Measurements from ENCODE around the gene ZNF275.
"Not testable (repeated sequence)": the region's sequence is repeated elsewhere in the genome, so short reads cannot be mapped to it uniquely, and the experiment has no call there.

Gene ZNF275

DNA sequence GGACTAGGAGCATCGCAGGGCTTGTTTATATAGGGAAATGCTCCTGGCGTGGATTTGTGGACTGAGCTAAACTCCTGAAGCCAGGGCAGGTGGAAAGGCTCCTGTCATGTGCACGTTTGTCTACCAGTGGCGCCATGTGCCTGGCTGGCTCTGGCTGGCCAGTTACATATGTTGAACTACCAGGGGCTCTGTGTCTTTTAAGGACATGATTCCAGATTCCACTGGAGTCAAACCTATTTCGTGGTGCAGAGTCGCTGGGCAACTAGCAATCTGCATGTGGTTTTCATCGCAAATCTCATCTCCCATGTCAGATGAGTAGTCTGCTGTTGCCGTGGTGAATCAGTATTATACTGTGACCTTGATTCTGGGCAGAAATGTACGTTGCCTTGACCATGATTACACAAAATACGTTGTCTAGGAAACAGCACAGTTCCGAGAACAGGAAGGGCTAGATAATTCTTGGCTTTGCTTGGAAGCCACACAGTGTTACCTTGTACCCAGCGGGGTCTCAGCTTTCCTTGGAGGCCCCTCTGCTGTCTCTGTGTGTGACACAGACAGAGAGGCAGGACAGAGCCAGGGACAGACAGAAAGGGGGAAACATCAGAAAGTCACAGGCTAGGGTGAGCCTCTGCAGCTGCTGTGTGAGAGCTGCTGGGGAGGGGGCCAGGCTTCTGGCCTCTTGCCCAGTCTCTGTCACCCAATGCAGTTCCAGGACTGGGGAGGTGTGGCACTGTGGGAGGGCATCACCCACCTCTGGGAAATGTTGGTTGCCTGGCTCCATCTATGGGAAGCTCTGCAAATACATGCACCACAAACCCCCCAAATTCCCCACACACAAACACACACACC is 48.0 kb downstream of the ZNF275 start:
- no peaks in the 10 kb centered on the region for H3K9me3 ChIP-seq (replicated peaks; ENCODE audit: low read length)
- peak overlapping the region; percentile 69 for H3K4me2 ChIP-seq (ENCODE audit: low read length)
- no peaks in the 10 kb centered on the region for H3K36me3 ChIP-seq (ENCODE audit: insufficient read depth, low read length)
- peaks cover 3% of the 10 kb centered on the region for H3K4me1 ChIP-seq (ENCODE audit: control insufficient read depth, insufficient read depth, low read length)
- H3K27me3 ChIP-seq (ENCODE audit: control insufficient read depth, insufficient read depth, low read length), result no peaks in the 10 kb centered on the region
- H3K9ac ChIP-seq (ENCODE audit: low read depth, low read length), result peak overlapping the region; percentile 20
- no peak overlapping the region for H3K4me3 ChIP-seq (ENCODE audit: low read length)

DNA sequence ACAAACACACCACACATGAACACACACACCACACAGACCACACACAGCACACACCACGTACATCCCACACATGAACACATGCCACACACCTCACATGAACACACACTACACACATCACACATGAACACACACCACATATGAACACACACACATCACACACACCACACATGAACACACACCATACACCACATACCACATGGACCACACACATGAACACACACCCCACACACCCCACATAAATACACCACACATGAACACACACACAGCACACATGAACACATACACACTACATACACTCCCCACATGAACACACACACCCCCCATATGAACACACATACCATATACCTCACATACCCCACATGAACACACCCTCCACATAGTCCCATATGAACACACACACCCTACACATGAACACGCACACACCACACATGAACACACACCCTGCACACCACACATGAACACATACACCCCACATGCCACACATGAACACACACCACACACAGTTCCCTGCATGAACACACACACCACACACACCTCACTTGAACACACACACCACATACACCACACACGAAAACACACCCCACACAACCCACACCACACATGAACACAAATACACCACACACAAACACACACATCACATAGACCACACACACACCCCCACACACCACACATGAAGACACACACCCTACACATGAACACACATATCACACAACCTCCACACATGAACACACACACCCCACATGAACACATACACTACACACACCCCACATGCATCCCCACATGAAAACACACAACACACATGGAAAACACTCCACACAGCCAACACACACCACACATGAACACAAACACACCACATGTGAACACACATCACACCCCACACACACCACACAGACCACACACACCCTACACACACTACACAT is 48.9 kb downstream of the ZNF275 start:
- H3K27me3 ChIP-seq (ENCODE audit: control insufficient read depth, insufficient read depth, low read length), result no peaks in the 10 kb centered on the region
- no peak overlapping the region for H3K4me2 ChIP-seq (ENCODE audit: low read length)

DNA sequence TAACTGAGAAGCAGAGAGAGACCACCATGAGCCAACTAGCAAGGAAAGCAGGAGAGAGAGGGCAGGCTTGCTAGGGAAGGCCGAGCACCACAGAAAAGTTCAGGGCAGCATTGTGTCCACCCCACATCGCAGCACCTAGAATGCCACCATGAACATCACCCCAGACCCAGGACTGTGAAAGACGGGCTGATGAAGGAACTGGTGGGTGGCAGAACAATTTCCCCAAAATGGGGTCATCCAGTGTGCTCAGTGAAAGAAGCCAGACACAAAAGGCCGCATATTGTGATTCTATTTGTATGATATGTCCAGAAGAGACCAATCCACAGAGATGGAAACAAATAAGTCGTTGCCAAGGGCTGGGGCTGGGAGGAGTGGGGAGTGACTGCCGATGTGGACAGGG is 50.4 kb downstream of the ZNF275 start:
- Histone ChIP-seq H3K36me3 (ENCODE audit: insufficient read depth, low read length) (no peaks in the 10 kb centered on the region), H3K4me1 (ENCODE audit: control insufficient read depth, insufficient read depth, low read length) (peaks cover 3% of the 10 kb centered on the region), H3K4me2 (ENCODE audit: low read length) (no peak overlapping the region), H3K9ac (ENCODE audit: low read depth, low read length) (no peak overlapping the region), H3K27me3 (ENCODE audit: control insufficient read depth, insufficient read depth, low read length) (no peaks in the 10 kb centered on the region), H3K4me3 (ENCODE audit: low read length) (no peak overlapping the region), H3K9me3 (replicated peaks; ENCODE audit: low read length) (no peaks in the 10 kb centered on the region)

More for the DNA sequence above, 48.9 kb downstream of the ZNF275 start:
- Histone ChIP-seq H3K4me1 (ENCODE audit: control insufficient read depth, insufficient read depth, low read length) (peaks cover 3% of the 10 kb centered on the region), H3K36me3 (ENCODE audit: insufficient read depth, low read length) (no peaks in the 10 kb centered on the region), H3K4me3 (ENCODE audit: low read length) (no peak overlapping the region), H3K9me3 (replicated peaks; ENCODE audit: low read length) (no peaks in the 10 kb centered on the region), H3K9ac (ENCODE audit: low read depth, low read length) (no peak overlapping the region)

DNA sequence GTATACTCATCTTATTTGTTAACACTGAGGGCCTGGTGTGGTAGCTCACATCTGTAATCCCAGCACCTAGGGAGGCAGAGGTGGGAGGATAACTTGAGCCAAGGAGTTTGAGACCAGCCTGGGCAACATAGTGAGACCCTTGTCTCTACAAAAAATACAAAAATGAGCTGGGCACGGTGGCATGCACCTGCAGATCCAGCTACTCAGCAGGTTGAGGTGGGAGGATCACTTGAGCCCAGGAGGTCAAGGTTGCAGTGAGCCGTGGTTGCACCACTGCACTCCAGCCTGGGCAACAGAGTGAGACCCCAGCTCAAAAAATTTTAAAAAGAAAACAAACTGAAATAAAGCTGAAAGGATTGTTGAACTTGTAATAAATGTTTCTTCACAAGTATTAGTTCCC is 51.0 kb downstream of the ZNF275 start:
- H3K36me3 ChIP-seq (ENCODE audit: insufficient read depth, low read length); H3K27me3 ChIP-seq (ENCODE audit: control insufficient read depth, insufficient read depth, low read length); H3K4me2 ChIP-seq (ENCODE audit: low read length); H3K4me3 ChIP-seq (ENCODE audit: low read length); H3K9me3 ChIP-seq (replicated peaks; ENCODE audit: low read length); H3K9ac ChIP-seq (ENCODE audit: low read depth, low read length); H3K4me1 ChIP-seq (ENCODE audit: control insufficient read depth, insufficient read depth, low read length): not testable (repeated sequence)

DNA sequence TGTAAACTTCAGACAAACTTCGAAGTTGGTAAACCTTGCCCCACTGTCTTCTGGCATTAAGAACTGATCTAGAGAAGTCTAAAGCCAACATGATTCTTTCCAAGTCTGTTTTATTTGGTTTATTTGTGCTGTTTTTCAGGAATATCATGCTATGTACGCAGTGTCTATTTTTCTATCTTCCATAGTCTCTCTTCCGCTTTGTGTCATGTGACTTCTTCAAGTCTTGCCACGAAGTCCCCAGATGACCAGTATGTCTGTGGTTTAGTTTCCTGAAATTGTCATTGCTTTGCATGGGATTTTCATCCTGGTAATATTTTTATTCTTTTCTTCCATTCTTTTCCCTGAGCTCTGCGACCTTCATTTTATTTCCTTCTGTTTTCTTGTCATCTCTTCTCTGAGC is 52.1 kb downstream of the ZNF275 start:
- no peak overlapping the region for H3K9ac ChIP-seq (ENCODE audit: low read depth, low read length)
- H3K4me1 ChIP-seq (ENCODE audit: control insufficient read depth, insufficient read depth, low read length), result peaks cover 3% of the 10 kb centered on the region
- H3K27me3 ChIP-seq (ENCODE audit: control insufficient read depth, insufficient read depth, low read length), result no peaks in the 10 kb centered on the region
- no peaks in the 10 kb centered on the region for H3K9me3 ChIP-seq (replicated peaks; ENCODE audit: low read length)
- no peaks in the 10 kb centered on the region for H3K36me3 ChIP-seq (ENCODE audit: insufficient read depth, low read length)
- H3K4me3 ChIP-seq (ENCODE audit: low read length), result no peak overlapping the region
- H3K4me2 ChIP-seq (ENCODE audit: low read length), result no peak overlapping the region

DNA sequence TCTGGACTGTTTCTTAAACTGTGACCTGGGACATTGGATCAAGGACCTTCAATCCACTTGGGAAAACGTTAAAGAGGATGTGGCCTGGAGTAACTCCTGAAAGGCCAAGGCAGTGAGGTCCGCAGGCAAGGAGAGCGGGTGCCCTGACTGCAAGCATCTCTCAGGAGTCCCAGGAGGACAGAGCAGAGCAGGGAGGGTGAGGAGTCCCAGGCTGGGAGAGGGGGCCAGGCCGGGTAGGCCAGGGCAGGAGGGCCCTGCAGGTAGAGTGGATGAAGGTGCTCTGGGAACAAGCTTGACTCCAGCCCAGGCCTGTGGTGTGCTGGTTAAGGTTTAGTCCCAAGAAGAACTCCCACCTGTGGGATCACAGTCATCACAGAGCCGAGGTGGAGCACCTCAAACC is 53.4 kb downstream of the ZNF275 start:
- H3K9ac ChIP-seq (ENCODE audit: low read depth, low read length), result no peak overlapping the region
- no peak overlapping the region for H3K4me2 ChIP-seq (ENCODE audit: low read length)
- H3K4me1 ChIP-seq (ENCODE audit: control insufficient read depth, insufficient read depth, low read length), result no peaks in the 10 kb centered on the region
- no peak overlapping the region for H3K4me3 ChIP-seq (ENCODE audit: low read length)
- H3K9me3 ChIP-seq (replicated peaks; ENCODE audit: low read length), result no peaks in the 10 kb centered on the region
- no peaks in the 10 kb centered on the region for H3K36me3 ChIP-seq (ENCODE audit: insufficient read depth, low read length)
- H3K27me3 ChIP-seq (ENCODE audit: control insufficient read depth, insufficient read depth, low read length), result no peaks in the 10 kb centered on the region

DNA sequence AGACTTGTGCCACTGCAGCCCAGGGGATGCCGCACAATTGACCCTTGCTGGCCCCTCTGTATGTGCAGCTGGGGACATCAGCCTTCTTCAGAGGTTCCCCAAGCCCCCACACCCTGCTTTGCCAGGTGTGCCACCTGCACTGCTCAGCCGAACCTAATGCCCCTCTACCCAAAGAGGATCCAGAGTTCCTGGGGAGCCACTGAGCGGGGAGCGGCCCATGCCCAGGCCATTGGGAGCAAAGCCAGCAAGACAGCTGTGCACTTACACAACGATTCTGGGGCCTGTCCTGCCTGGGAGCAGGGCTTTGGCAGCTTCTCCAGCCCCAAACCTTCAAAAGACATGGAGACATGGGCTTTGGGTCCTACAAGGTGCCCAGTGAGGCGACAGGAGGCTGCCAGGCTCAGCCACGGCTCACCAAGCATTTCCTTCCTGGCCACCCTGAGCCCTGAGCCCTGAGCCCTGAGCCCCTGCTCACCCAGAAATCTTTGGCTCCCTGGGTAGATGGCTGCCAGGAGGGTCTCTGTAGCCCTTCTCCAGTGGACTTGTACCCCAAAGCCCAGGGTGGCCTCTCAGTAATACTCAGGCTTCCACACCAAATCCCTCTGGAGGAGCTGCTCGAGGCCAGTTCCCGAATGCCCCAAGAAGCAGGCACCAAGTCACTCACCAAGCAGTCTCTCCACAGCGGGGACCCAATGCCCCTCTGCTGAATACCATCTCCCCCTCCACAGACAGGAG is 54.2 kb downstream of the ZNF275 start:
- Histone ChIP-seq H3K4me1 (ENCODE audit: control insufficient read depth, insufficient read depth, low read length) (no peaks in the 10 kb centered on the region), H3K9ac (ENCODE audit: low read depth, low read length) (no peak overlapping the region), H3K4me3 (ENCODE audit: low read length) (no peak overlapping the region), H3K9me3 (replicated peaks; ENCODE audit: low read length) (no peaks in the 10 kb centered on the region), H3K36me3 (ENCODE audit: insufficient read depth, low read length) (no peaks in the 10 kb centered on the region), H3K4me2 (ENCODE audit: low read length) (no peak overlapping the region), H3K27me3 (ENCODE audit: control insufficient read depth, insufficient read depth, low read length) (no peaks in the 10 kb centered on the region)

DNA sequence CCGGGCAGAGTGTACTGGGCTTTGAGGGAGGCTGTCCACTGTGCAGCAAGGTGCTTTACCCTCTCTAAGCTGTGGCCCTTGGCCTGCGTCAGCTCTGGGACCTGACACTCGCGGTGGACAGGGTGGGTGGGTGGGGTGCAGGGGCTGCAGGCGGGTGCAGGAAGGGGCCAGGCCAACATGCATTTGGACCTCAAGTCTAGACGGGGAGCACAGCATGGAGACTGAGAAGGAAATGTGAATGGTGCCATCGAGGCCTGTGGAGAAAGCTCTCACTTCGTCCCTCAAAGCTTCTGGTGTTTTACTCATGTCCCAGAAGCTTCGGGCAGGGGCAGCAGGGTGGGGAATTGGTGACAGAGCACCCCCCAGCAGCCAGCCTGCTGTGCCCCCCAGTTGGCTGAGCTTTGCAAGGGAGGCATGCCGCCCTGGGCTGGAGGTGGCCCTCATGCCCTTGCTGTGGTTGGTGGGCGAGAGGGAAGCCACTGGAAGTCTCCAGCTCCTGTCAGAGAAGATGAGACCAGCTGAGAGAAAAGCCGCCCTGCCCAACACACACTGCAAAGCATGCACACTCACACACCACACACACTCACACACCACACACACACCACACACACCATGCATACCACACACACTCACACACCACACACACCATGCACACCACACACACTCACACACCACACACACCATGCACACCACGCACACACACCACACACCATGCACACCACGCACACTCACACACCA is 54.9 kb downstream of the ZNF275 start:
- Histone ChIP-seq H3K4me1 (ENCODE audit: control insufficient read depth, insufficient read depth, low read length) (no peaks in the 10 kb centered on the region), H3K36me3 (ENCODE audit: insufficient read depth, low read length) (no peaks in the 10 kb centered on the region), H3K4me3 (ENCODE audit: low read length) (no peak overlapping the region), H3K27me3 (ENCODE audit: control insufficient read depth, insufficient read depth, low read length) (no peaks in the 10 kb centered on the region), H3K9me3 (replicated peaks; ENCODE audit: low read length) (no peaks in the 10 kb centered on the region), H3K4me2 (ENCODE audit: low read length) (no peak overlapping the region), H3K9ac (ENCODE audit: low read depth, low read length) (no peak overlapping the region)

DNA sequence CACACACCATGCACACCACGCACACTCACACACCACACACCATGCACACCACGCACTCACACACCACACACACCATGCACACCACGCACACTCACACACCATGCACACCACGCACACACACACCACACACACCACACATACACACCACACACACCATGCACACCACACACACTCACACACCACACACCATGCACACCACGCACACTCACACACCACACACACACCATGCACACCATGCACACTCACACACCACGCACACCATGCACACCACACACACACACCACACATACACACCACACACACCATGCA is 55.5 kb downstream of the ZNF275 start:
- H3K4me3 ChIP-seq (ENCODE audit: low read length); H3K36me3 ChIP-seq (ENCODE audit: insufficient read depth, low read length); H3K4me2 ChIP-seq (ENCODE audit: low read length); H3K9me3 ChIP-seq (replicated peaks; ENCODE audit: low read length); H3K9ac ChIP-seq (ENCODE audit: low read depth, low read length); H3K27me3 ChIP-seq (ENCODE audit: control insufficient read depth, insufficient read depth, low read length); H3K4me1 ChIP-seq (ENCODE audit: control insufficient read depth, insufficient read depth, low read length): not testable (repeated sequence)

DNA sequence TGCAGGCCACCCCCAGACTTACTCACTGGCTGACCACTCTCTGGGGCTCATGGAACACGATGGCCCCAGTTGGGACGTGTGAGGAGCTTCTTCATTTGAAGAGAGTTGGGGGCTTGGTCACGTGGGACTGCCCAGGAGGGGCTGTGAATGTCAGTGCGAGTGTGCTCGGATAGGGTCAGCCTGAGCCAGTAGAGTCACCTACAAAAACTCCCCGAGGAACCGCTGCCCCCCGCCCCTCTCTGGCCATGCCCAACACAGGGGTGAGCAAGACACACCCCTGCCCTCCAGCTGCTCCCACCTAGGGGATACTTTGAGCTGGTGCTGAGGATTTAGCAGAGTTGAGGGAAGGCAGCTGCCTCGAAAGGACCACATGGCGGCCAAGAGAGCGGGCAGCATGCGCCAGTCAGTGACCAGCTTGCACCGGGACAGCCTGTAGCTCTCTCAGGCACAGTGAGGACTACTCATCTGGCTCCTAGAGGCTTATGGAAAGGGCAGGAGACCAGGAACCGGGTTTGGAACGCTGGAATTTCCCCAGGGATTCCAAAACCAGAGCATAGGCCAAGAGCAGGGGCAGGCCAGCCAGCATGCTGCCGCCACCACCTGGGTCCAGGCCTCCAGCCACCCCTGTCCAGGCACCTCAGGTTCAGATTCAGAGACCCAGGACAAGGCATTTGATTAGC is 58.8 kb downstream of the ZNF275 start:
- no peak overlapping the region for H3K4me2 ChIP-seq (ENCODE audit: low read length)
- no peak overlapping the region for H3K4me3 ChIP-seq (ENCODE audit: low read length)
- no peak overlapping the region for H3K9ac ChIP-seq (ENCODE audit: low read depth, low read length)
- no peaks in the 10 kb centered on the region for H3K36me3 ChIP-seq (ENCODE audit: insufficient read depth, low read length)
- H3K9me3 ChIP-seq (replicated peaks; ENCODE audit: low read length), result no peaks in the 10 kb centered on the region
- no peaks in the 10 kb centered on the region for H3K4me1 ChIP-seq (ENCODE audit: control insufficient read depth, insufficient read depth, low read length)
- no peaks in the 10 kb centered on the region for H3K27me3 ChIP-seq (ENCODE audit: control insufficient read depth, insufficient read depth, low read length)

All from skeletal muscle satellite cell (primary cell).